ENCODE measurements around the gene DCDC2C.

DNA sequence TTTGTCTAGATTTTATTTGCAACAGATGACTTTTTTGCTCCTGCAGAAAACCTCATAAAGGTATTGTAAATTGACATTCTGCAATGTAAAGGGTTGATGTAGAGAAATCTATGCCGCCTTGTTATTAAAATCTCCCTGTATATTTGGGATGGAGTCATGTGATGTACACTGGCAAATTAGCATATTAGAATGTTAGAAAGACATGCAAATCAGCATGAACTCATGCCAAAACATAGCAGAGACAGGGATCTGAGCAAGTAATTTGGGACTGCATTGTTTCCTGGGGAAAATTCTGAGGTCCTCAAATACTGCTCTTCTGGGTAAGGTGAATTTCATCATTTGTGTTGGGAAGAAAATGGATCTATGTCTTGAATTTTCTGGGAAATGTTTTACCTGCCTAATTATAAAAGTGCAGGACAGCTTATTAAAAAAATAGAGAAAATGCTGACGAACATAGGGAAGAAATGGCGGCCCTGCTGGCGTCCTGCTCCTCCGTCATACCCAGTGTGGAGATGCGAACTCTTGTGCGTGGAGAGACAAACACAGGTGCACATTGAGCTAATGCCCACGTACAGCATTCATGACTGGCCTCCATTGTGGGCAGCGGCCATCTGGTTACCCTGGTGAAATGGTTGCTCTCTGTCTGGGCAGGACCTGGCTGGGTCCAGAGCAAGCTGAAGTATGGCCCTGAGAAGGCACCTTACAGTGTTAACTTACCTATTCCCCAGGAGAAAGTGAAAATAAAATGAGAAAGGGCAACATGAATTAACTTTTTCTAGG lies 29.1 kb upstream of the DCDC2C start:
- TF ChIP-seq, protein P1, sequence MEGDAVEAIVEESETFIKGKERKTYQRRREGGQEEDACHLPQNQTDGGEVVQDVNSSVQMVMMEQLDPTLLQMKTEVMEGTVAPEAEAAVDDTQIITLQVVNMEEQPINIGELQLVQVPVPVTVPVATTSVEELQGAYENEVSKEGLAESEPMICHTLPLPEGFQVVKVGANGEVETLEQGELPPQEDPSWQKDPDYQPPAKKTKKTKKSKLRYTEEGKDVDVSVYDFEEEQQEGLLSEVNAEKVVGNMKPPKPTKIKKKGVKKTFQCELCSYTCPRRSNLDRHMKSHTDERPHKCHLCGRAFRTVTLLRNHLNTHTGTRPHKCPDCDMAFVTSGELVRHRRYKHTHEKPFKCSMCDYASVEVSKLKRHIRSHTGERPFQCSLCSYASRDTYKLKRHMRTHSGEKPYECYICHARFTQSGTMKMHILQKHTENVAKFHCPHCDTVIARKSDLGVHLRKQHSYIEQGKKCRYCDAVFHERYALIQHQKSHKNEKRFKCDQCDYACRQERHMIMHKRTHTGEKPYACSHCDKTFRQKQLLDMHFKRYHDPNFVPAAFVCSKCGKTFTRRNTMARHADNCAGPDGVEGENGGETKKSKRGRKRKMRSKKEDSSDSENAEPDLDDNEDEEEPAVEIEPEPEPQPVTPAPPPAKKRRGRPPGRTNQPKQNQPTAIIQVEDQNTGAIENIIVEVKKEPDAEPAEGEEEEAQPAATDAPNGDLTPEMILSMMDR (IDR thresholded peaks at IDR 0.05; ENCODE audit: extremely low read depth in 1 of 2, insufficient read depth in 1 of 2, low read depth in 1 of 2, low read length in 2 of 2), result no peak
- no peak for TF ChIP-seq POLR2A (IDR thresholded peaks at IDR 0.05; ENCODE audit: low read depth, low read length)
- TF ChIP-seq EZH2 (IDR thresholded peaks at IDR 0.05; ENCODE audit: borderline replicate concordance, low read depth, low read length, severe bottlenecking), result no peak
- no peak for TF ChIP-seq POLR2AphosphoS5 (IDR thresholded peaks at IDR 0.05; ENCODE audit: insufficient read depth, low read depth, low read length)
